Upper lobe of left lung (tissue), 4 donors: ENCODE data around the gene CD300LF.

Source experiments
- CTCF ChIP-seq, 6 experiments: fragments of 450-650 bp in 4 of 6; fragments of 200-600 bp in 2 of 6; sonication (generic) in 2 of 6; IDR thresholded peaks; one replicate each; pipeline ENCODE4 v1.5.1; 2016 to 2019; ENCODE audit warnings: antibody characterized with exemption in 6 of 6
- EP300 ChIP-seq, 4 donors: sonication (generic); formaldehyde crosslinking; IDR thresholded peaks; one replicate each; pipeline ENCODE4 v1.5.1; 2017; ENCODE audit warnings: antibody characterized with exemption in 4 of 4, control low read depth in 2 of 4

- no peak for TF ChIP-seq CTCF (IDR thresholded peaks at IDR 0.05)
- TF ChIP-seq EP300 (IDR thresholded peaks at IDR 0.05), result no peak
These were observed 40.2 kb upstream of the CD300LF start for GRCh38 chr17:74752822-74753401.
